ENCODE results near the gene TBX2. TPM values are rescaled to one million over a fixed set of nuclear protein-coding genes. Genes with fewer than 3 reads are reported as not detected.
"Not testable (repeated sequence)": the region's sequence is repeated elsewhere in the genome, so short reads cannot be mapped to it uniquely, and the experiment has no call there.

Gene TBX2
- total RNA-seq, 1 donor from 2014 or later: not detected

- Histone ChIP-seq H3K4me3 (no peak overlapping the region), H3F3A (ENCODE audit: low read depth) (peaks cover 15% of the 10 kb centered on the region), H3K9ac (no peak overlapping the region), H3K4me2 (no peak overlapping the region), H3K79me2 (ENCODE audit: low read depth) (no peaks in the 10 kb centered on the region), H4K20me1 (ENCODE audit: low read depth) (peaks cover 14% of the 10 kb centered on the region), H3K27me3 (peaks cover 83% of the 10 kb centered on the region), H3K9me3 (ENCODE audit: low read depth) (no peaks in the 10 kb centered on the region), H2AFZ (replicated peaks) (no peak overlapping the region), H3K4me1 (peaks cover 13% of the 10 kb centered on the region), H3K27ac (no peak overlapping the region), H3K36me3 (no peaks in the 10 kb centered on the region)
- no peak overlapping the region for H3K4me3 Mint-ChIP-seq
- no peaks in the 10 kb centered on the region for H3K36me3 Mint-ChIP-seq
- no peak overlapping the region for H3K27ac Mint-ChIP-seq
- H3K27me3 Mint-ChIP-seq (ENCODE audit: insufficient read depth, low read depth): peaks cover 24% of the 10 kb centered on the region
- peaks cover 8% of the 10 kb centered on the region for H3K4me1 Mint-ChIP-seq
- H3K9me3 Mint-ChIP-seq: peaks cover 3% of the 10 kb centered on the region
- DNase-seq (ENCODE audit: low spot score): no peak
- TF ChIP-seq EZH2phosphoT487 (IDR thresholded peaks at IDR 0.05) (no peak), EZH2 (IDR thresholded peaks at IDR 0.05) (no peak), CTCF (IDR thresholded peaks at IDR 0.05) (no peak)
Observed at GRCh38 chr17:61447358-61447757, 47.7 kb downstream of the TBX2 start.

- no peak for DNase-seq (ENCODE audit: low spot score)
- H3K9me3 Mint-ChIP-seq: peaks cover 2% of the 10 kb centered on the region
- peaks cover 11% of the 10 kb centered on the region for H3K4me1 Mint-ChIP-seq
Observed at GRCh38 chr17:61448042-61448441, 48.4 kb downstream of the TBX2 start.

GRCh38 chr17:61449140-61449539, 49.5 kb downstream of the TBX2 start:
- not testable (repeated sequence) for DNase-seq (ENCODE audit: low spot score); H3K27ac ChIP-seq; H3K27ac Mint-ChIP-seq; H2AFZ ChIP-seq (replicated peaks); H3K4me2 ChIP-seq; H3K9me3 Mint-ChIP-seq; H3K4me3 Mint-ChIP-seq; H3K36me3 Mint-ChIP-seq; H3K9me3 ChIP-seq (ENCODE audit: low read depth); H3K9ac ChIP-seq; H3K79me2 ChIP-seq (ENCODE audit: low read depth); H3K36me3 ChIP-seq; H3K4me3 ChIP-seq
- H4K20me1 ChIP-seq (ENCODE audit: low read depth): peaks cover 31% of the 10 kb centered on the region
- H3K27me3 Mint-ChIP-seq (ENCODE audit: insufficient read depth, low read depth): peaks cover 40% of the 10 kb centered on the region
- H3K4me1 Mint-ChIP-seq: peaks cover 17% of the 10 kb centered on the region
- H3K4me1 ChIP-seq: peaks cover 11% of the 10 kb centered on the region
- peaks cover 15% of the 10 kb centered on the region for H3F3A ChIP-seq (ENCODE audit: low read depth)
- peaks cover 100% of the 10 kb centered on the region for H3K27me3 ChIP-seq

More at GRCh38 chr17:61448042-61448441, 48.4 kb downstream of the TBX2 start:
- H3K4me1 ChIP-seq: peaks cover 11% of the 10 kb centered on the region
- no peaks in the 10 kb centered on the region for H3K36me3 ChIP-seq
- no peak overlapping the region for H3K4me3 Mint-ChIP-seq
- no peaks in the 10 kb centered on the region for H3K9me3 ChIP-seq (ENCODE audit: low read depth)
- H2AFZ ChIP-seq (replicated peaks): no peak overlapping the region
- peaks cover 21% of the 10 kb centered on the region for H4K20me1 ChIP-seq (ENCODE audit: low read depth)
- no peak for TF ChIP-seq EZH2 (IDR thresholded peaks at IDR 0.05)
- no peak for TF ChIP-seq EZH2phosphoT487 (IDR thresholded peaks at IDR 0.05)
- TF ChIP-seq CTCF (IDR thresholded peaks at IDR 0.05): no peak
- peaks cover 89% of the 10 kb centered on the region for H3K27me3 ChIP-seq
- H3K79me2 ChIP-seq (ENCODE audit: low read depth): no peaks in the 10 kb centered on the region
- no peak overlapping the region for H3K4me2 ChIP-seq
- peaks cover 30% of the 10 kb centered on the region for H3K27me3 Mint-ChIP-seq (ENCODE audit: insufficient read depth, low read depth)
- H3K9ac ChIP-seq: no peak overlapping the region
- no peaks in the 10 kb centered on the region for H3K36me3 Mint-ChIP-seq
- H3K27ac ChIP-seq: no peak overlapping the region
- peaks cover 15% of the 10 kb centered on the region for H3F3A ChIP-seq (ENCODE audit: low read depth)
- no peak overlapping the region for H3K4me3 ChIP-seq
- no peak overlapping the region for H3K27ac Mint-ChIP-seq

DNA sequence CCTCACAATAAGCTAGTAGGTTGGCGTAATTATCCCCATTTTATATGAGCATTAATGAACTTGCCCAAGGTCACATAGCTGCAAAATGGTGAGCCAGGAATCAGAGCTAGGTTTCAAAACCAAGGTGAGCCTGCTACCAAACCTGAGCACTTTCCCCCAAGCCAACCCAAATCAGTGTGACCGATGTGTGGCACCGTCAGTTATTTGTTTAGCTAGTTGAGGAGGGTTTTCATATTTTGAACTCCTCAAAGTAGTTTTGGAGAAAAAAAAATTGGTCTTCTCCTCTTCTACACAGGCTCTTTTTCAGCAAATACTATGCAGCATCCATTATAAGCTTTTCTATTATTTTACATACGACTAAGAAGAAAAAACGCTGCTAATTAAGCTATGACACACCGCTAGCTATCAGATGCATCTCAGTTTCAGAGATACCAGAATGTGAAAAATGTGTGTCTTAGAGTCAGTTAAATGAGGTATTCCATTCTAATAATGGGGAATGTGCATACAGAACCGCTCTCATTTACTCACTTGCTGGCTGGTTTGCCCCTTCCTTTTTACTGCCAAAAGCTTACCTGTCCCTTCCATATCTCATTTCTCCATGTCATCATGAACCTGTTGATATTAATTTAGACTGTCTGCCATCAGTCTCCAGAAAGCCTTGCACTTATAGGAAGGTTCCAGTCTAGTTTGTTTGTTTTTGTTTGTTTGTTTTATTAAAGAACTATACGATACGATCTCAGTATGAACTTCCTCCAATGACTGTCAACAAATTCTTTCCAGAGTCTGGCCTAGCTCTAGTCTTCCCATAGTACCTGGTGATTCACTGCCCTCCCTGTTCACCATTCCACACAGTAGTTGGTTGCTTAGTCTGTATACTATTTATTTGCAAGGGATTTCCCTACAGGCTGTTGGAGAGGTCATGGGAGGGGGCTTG, 50.3 kb downstream of the TBX2 start:
- no peak overlapping the region for H3K27ac ChIP-seq
- DNase-seq (ENCODE audit: low spot score): no peak
- H4K20me1 ChIP-seq (ENCODE audit: low read depth): peaks cover 39% of the 10 kb centered on the region
- H3K4me1 ChIP-seq: peaks cover 17% of the 10 kb centered on the region
- peaks cover 17% of the 10 kb centered on the region for H3F3A ChIP-seq (ENCODE audit: low read depth)
- no peaks in the 10 kb centered on the region for H3K36me3 ChIP-seq
- peaks cover 39% of the 10 kb centered on the region for H3K27me3 Mint-ChIP-seq (ENCODE audit: insufficient read depth, low read depth)
- H3K79me2 ChIP-seq (ENCODE audit: low read depth): no peaks in the 10 kb centered on the region
- peaks cover 14% of the 10 kb centered on the region for H3K4me1 Mint-ChIP-seq
- H3K27ac Mint-ChIP-seq: no peak overlapping the region
- no peaks in the 10 kb centered on the region for H3K9me3 ChIP-seq (ENCODE audit: low read depth)
- H3K9me3 Mint-ChIP-seq: peaks cover 2% of the 10 kb centered on the region
- no peak overlapping the region for H3K4me3 Mint-ChIP-seq
- no peak overlapping the region for H2AFZ ChIP-seq (replicated peaks)
- H3K27me3 ChIP-seq: peaks cover 100% of the 10 kb centered on the region
- no peak overlapping the region for H3K4me3 ChIP-seq
- H3K4me2 ChIP-seq: no peak overlapping the region
- H3K9ac ChIP-seq: no peak overlapping the region
- H3K36me3 Mint-ChIP-seq: no peaks in the 10 kb centered on the region
- TF ChIP-seq CTCF (IDR thresholded peaks at IDR 0.05): no peak
- TF ChIP-seq EZH2phosphoT487 (IDR thresholded peaks at IDR 0.05): no peak
- TF ChIP-seq EZH2 (IDR thresholded peaks at IDR 0.05): no peak
